Activated CD8-positive, alpha-beta memory T cell treated with anti-CD3 and anti-CD28 coated beads for 1 hour (primary cell): ENCODE results near the gene SLC25A36.
"Not testable (repeated sequence)": the region's sequence is repeated elsewhere in the genome, so short reads cannot be mapped to it uniquely, and the experiment has no call there.

ENCODE experiments used
- DNase-seq, 2 donors: peaks; one replicate each; pipeline ENCODE4 v3.0.0-alpha.2; 2020; ENCODE audit warnings: low read depth in 1 of 2; ENCODE audit errors: extremely low read depth in 1 of 2

SLC25A36 gene

DNA sequence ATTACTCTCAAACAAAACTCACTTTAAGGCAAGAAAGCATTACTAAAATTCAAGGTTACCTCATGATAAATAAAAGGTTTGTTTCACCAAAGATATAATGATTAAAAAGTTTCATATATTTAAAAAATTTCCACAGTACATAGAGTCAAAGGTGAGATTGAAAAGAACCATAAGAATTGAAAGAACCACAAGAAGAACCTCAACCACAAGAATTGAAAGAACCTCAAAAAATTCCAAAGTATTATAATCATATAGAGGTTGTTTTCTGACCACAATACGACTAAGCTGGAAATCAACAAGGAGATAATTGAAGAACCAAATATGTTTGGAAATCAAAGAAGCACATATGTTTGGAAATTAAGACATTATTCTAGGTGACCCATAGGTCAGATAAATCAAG is 52.7 kb downstream of the SLC25A36 start:
- no peak for DNase-seq

DNA sequence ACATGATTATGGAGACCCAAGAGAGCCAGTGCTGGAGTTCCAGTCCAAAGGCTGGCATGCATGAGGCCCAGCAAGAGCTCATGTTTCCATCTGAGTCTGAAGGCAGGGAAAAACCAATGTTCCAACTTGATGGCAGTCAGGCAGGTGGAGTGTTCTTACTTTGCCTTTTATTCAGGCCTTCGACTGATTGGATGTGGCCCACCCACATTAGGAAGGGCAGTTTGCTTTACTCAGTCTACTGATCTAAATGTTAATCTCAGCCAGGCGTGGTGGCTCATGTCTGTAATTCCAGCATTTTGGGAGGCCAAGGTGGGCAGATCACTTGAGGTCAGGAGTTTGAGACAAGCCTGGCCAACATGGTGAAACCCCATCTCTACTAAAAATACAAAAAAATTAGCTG is 53.2 kb downstream of the SLC25A36 start:
- not testable (repeated sequence) for DNase-seq

DNA sequence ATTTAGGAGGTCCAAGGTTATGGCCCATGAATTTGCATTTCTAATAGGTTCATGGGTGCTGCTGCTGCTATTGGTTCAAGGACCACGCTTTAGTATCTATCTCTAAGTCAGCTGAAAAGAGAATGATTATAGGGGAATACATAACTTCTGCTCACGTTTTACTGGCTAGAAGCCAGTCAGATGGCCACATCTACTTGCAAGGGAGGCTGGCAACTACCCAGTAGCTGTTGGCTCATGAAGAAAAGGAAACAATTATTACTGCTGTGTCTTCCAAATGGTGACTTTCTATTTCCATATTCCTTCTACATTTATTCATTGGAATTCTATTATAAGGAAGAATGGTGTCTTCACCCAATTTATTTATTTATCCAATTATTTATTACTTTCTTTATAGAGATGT is 54.2 kb downstream of the SLC25A36 start:
- no peak for DNase-seq

GRCh38 chr3:141000027-141000663 is 58.5 kb downstream of the SLC25A36 start:
- DNase-seq, result no peak

GRCh38 chr3:141000686-141001085 is 59.0 kb downstream of the SLC25A36 start:
- no peak for DNase-seq

GRCh38 chr3:141006344-141006743 is 64.7 kb downstream of the SLC25A36 start:
- DNase-seq, result no peak

DNA sequence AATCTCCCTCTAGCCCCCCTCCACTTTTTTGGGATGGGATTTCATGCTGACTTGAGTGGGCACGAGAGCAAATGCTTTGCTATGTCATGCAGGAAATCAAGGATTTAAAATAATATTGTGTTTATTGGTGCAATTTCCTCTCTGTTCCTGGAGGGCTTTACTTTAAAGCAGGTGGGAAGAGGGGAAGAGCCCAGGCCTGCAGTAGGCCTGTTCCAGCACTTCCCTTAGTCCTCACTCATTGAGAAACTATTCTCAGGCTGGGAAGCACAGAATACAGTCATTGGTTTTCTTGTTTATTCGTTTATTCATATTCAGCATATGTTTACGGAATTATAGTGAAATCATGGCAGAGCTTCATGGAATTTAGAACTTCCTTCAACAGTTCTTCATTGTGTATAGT is 67.9 kb downstream of the SLC25A36 start:
- DNase-seq, result no peak

DNA sequence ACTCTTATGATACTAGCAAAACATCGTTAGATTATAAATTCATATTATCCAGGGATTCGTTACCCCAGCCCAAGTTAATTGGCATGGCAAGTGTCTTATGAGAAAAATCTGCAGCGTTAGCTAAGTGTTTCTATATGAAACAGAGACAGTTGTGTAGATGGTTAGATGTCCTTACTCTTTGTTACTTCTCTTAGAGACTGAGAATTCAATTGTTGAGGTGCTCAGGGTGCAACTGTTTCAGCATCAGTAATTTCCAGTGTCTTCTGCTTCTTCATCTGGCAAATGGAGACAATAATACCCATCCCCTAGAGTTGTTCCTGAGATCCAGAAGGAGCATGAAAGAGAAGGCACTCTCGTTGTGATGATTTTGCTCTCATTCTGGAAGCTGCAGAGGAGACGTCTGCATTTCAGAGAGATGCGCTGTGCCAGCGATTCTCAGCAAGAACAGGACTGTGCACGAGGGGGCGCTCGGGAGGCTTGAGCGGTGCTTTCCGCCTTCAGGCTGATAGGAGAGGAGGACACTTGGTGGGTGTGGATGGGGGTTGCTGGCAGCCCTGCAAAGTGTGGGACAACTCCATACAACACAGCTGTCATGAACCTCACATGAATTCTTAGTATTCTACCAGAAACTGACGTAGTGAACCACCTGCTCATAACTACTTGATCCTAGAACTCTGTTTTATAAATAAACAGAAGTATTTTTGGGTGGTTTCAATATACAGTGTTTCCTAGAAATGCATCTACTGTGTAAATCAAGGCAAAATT is 69.8 kb downstream of the SLC25A36 start:
- peak; percentile 25 to 63 for DNase-seq

- DNase-seq, result no peak
Observed at GRCh38 chr3:141011997-141012262, 70.3 kb downstream of the SLC25A36 start.

GRCh38 chr3:141012571-141012970 is 70.9 kb downstream of the SLC25A36 start:
- DNase-seq, result no peak

- no peak for DNase-seq
Observed at GRCh38 chr3:141015481-141015880, 73.8 kb downstream of the SLC25A36 start.

- DNase-seq, result not testable (repeated sequence)
Observed at GRCh38 chr3:141017366-141018322, 76.0 kb downstream of the SLC25A36 start.

- DNase-seq, result no peak
Observed at GRCh38 chr3:141019244-141019643, 77.6 kb downstream of the SLC25A36 start.

DNA sequence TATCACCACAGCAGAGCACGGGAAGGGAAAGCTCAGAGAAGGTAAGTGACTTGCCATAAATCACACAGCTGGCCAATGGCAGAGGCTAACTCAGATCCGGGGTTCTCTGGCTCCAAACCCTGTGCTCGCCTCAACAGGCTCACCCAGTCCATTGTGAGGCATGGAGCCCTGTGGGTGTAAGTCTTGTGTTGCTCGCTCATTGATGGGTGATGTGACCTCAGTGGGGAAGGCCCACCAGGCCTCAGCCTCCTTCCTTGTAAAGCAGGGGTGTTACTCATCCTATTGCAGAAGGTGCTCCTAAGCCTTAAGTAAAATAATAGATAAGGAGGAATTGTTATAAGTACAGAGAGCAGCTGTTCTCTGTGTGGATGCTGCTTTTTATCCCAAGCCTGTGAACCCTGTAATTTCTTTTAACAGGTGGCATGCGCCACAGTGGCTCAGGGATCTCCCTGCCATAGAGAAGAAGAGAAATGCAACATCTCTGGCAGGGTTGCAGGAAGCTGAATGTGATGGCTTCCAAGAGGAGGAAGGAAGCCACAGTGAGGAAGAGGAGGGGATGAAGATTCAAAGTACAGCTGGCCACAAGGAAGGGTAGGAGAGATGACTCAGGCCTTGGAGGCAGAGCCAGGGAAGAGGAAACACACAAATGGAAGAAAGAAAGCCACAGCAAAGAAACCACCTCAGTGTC is 78.7 kb downstream of the SLC25A36 start:
- DNase-seq, result no peak

DNA sequence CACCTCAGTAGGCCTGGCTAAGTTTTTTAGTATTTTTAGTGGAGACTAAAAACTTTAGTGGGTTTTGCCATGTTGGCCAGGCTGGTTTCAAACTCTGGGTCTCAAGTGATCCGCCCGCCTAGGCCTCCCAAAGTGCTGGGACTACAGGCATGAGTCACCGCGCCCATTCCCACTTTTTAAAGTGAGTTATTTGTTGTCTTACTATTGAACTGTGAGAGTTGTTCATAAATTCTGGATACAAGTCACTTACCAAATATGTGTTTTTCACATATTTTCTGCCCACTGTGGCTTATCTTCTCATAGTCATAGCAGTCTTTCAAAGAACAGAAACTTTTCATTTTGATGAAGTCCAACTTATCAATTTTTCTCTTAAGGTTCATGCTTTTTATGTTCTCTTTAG is 79.6 kb downstream of the SLC25A36 start:
- no peak for DNase-seq
